GM12873 (cell line): Measurements from ENCODE around the gene BBS9.

Experiments
- TF ChIP-seq, protein P1 (sequence below): IDR thresholded peaks from 2 replicates; pipeline ENCODE4 v1.5.1; 2012; ENCODE audit warnings: low read depth, mild to moderate bottlenecking, moderate library complexity, low read length, control low read depth; ENCODE audit not compliant: insufficient read depth; ENCODE audit errors: missing control alignments

BBS9 gene

DNA sequence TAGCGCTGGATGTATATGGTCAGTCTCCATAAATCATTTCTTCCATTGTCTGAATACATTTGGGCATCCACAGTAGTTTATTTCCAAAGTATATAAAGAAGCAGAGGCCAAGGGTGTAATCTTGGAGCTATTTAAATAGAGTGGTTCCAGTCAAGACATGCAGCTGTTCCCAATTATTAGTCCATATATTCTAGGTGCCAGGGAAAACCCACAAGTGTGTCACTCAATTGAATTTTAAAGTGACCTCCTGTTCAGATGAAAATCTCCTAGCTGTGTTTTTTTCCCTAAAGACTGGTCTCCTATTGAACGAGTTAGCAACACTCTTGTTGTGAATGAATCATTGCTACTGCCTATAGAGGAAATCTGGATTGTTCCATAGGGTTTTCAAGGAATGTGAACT, 515.7 kb downstream of the BBS9 start:
- TF ChIP-seq, protein P1, sequence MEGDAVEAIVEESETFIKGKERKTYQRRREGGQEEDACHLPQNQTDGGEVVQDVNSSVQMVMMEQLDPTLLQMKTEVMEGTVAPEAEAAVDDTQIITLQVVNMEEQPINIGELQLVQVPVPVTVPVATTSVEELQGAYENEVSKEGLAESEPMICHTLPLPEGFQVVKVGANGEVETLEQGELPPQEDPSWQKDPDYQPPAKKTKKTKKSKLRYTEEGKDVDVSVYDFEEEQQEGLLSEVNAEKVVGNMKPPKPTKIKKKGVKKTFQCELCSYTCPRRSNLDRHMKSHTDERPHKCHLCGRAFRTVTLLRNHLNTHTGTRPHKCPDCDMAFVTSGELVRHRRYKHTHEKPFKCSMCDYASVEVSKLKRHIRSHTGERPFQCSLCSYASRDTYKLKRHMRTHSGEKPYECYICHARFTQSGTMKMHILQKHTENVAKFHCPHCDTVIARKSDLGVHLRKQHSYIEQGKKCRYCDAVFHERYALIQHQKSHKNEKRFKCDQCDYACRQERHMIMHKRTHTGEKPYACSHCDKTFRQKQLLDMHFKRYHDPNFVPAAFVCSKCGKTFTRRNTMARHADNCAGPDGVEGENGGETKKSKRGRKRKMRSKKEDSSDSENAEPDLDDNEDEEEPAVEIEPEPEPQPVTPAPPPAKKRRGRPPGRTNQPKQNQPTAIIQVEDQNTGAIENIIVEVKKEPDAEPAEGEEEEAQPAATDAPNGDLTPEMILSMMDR: no peak

DNA sequence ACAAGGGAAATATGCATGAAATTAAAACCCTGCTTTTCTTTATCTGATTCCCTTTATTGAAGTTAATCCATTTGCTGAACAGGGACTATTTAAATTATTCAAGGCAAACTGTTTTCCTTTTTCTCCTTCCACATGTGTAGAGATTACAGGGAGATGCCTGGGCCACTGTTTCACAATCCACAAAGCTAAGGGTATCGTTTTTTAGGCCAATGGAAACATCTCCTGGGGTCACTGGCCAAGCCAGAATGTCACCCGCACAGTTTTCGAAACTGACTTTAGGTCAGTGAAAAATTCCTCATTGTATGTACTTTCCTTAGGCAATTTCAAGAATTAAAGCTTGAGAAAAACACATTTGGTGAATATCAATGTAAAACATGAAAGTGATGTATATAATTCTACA, 516.8 kb downstream of the BBS9 start:
- TF ChIP-seq, protein P1: no peak

DNA sequence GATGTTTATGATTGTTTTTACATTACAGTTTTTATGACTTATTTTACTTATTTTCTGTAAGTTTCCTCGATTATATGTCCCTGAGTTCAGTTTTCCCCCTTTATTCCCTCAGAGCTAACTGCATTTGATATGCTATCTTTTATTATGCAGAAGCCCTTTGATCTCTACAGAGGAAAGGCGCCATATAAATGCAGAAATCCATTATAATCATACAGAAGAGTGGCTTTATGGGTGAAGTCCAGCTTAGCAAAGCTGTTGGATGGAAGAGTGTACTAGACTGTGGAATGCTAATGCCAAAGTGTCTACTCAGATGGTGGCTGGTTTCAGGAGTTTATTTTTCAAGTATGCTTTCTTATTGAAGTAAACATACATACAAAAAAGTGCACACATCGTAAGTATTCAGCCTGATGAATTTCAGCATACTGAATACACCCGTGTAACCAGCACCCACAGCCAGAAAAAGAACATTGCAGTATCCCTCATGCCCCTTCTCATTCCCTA, 517.6 kb downstream of the BBS9 start:
- TF ChIP-seq, protein P1: no peak

DNA sequence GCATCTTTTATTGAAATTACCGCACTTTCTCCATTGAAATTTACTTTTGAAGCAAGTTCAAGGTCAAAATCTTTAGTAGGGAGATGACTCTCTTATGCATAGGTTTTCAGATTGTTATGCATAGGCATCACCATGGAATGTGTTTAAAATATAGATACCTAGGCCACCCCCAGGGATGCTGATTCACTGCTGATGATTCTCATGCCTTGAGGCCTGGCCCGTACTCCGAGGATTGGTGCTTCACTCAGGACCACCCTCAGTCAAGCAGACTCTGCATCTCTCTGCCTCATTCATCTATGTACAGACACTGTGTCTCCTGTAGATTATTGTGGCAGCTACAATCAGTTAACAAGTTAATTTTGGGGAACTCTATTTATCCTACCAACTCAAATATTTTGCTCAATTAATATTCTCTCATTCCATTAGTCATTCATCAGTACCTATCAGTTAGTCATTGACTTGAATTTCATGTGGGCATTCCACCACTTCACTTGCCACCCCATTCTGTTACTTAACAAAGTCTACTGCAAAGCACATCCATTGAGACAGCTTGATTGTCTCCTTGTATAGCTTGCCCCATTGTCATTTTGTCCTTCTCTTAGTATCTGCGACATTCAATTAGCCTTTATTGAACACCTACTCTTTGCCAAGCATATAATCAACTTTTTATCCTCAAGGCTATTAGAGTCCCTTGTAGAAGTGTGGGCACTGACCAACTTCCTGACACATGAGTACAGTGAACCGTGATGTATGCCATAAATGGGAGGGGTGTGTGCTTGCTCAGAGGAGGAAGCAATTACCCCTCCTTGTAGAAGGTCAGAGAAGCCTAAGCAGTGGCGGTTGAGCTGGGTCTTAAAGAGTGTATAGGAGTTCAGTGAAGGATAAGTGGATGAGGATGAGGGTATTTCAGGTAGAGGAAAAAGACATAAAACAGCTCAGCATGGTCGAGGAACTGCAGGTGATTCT, 520.4 kb downstream of the BBS9 start:
- TF ChIP-seq, protein P1: no peak

DNA sequence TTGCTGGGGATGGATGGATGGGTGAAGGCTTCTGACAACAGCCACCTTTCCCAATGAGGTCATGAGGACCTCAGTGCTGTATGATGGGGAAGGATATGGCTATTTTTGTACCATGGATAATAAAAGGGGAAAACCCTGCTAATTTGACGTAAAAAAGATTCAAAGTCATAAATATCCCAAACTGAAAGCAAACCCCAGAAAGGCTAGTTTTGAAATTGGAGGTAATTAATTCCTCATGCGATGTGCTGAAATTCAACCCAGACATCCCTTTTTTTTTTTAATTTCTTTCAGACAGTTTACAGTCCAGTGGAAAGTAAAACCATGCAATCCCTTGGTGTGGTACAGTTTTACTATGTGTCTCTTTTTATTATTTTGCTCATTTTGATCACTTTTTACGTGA, 521.5 kb downstream of the BBS9 start:
- TF ChIP-seq, protein P1: no peak

DNA sequence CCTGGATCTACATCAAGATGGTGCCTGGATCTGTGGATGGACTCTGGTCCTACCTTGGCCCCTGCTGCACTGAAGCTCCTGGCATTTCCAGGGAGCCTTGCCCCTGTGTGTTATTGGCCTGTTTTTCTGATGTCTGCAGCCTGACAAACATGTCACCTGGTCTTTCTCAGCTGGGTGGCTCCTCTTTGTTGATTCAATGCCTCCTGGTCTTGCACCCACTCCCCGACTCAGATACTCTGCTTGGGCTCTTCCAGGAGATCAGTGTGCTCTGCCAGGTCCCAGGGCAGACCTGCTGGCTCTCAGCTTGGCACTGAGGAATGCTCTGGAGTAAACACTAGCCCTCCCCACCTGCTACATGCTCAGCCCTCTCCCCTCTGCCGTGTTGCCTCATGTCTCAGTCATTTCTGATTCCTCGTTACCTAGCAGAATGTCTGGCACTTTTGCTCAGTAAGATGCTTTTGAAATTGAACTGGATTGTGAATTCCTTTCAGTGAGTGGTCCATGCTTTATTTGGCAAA, 522.7 kb downstream of the BBS9 start:
- TF ChIP-seq, protein P1: no peak

DNA sequence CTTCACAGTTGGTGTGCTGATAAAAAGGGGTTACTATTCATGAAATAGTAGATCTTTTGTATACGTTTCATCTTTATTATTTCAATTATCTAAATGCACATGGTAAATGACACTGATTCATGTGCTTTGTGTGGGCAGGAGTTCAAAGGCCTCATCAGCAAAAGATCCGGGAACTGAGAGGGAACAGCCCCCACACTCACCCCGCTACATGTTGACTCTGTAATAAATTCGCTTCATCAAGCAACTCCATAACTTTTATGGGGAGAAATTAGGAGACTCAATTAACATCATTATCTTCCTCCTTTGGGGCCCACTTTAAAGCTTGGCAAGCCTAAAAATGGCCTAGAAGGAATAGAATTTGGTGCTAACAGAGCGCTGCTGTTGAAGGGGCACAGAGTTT, 525.3 kb downstream of the BBS9 start:
- TF ChIP-seq, protein P1: no peak
